Fibroblast of skin of scalp (primary cell): ENCODE results near the gene CCDC150.
"Not testable (repeated sequence)": the region's sequence is repeated elsewhere in the genome, so short reads cannot be mapped to it uniquely, and the experiment has no call there.

ENCODE experiments used
- DNase-seq: peaks from one replicate; pipeline ENCODE4 v3.0.0-alpha.2; 2013

The CCDC150 gene

DNA sequence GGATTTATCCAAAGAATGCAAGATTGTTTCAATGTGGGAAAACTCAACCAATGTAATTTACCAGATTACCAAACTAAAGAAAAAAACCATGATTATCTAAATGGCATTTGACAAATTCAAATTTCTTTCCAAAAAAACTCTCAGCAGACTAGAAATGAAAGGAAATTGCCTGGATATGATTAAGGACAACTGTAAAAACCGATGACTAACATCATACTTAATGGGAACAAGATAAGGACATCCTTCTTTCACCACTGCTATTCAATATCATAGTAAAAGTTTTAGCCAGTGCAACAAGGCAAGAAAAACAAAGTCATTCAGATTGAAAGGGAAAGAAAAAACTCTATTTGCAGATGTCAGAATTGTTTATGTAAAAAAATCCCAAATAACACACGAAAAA, 4.4 kb upstream of the CCDC150 start:
- DNase-seq = peak; percentile 21

DNA sequence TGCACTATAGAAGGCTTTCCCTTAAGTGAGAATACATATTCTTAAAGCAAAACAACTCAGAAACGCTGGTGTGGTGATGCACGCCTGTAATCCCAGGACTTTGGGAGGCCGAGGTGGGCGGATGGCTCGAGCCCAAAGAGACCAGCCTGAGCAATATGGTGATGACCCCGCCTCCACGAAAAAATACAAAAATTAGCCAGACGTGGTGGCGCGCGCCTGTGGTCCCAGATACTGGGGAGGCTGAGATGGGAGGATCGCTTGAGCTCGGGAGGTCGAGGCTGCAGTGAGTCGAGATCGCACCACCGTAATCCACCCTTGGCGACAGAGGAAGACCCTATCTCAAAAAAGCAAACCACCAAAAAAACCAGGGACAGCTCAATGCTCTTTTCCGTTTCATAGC, 750 bp upstream of the CCDC150 start:
- DNase-seq = no peak

DNA sequence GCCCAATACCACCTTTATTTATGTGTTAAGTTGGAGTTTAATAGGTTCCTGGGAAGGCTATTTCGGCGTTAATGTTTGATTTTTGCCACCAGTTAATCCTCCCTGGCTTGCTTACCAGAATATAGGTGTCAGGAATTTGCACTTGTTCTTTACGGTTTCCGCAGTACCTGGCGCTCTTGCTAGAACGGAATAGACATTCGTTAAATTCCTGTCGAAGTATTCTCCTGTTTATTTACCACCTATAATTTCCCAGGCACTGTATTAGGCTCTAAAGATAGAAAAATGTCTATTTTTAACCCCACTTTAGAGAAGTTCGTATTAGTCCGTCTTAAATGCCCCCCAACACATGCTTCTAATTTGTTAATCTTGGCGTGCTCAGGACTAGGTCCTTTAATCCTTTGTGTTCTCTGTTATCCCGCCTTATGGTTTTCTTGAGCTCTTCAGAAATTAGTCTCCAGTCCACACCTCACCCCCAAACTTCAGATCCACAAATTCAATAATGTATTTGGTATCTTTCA, 575 bp downstream of the CCDC150 start:
- DNase-seq = no peak

GRCh38 chr2:196649202-196649601, 9.7 kb downstream of the CCDC150 start:
- DNase-seq = no peak

- DNase-seq = no peak
Observed at GRCh38 chr2:196651387-196652094, 12.0 kb downstream of the CCDC150 start.

DNA sequence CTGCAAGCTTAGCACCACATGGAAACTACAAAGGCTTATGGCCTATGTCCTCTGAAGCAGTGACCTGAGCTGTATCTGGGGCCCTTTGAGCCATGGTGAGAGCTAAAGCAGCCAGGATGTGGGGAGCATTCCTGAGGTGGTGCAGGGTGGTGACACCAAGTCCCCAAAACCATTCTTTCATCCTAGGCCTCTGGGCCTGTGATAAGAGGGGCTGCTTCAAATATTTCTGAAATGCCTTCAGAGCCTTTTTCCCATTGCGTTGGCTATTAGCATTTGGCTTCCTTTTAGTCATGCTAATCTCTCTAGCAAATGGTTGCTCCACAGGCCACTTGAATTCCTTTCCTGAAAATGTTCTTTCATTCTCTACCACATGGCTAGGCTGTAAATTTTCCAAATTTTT, 13.4 kb downstream of the CCDC150 start:
- DNase-seq = no peak

GRCh38 chr2:196653843-196654242, 14.3 kb downstream of the CCDC150 start:
- no peak for DNase-seq

DNA sequence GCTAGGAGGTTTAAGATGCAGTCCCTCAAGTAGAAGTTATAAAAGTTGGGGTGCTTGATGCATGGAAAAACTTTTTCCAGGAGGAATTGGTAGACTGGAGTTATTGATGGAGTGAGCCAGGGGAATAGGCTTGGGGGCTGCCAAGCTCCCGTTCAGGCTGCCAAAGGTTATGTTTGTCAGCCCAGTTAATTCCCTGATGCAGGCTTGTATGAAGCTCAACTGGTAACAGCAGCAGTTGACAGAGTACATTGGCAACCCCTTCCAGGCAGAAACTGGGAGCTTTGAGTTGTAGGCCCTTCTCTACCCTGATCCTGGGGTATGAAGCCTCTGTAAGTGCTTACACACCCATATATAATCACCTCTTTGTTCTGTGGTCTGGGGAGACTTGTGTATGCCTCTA, 16.2 kb downstream of the CCDC150 start:
- no peak for DNase-seq

DNA sequence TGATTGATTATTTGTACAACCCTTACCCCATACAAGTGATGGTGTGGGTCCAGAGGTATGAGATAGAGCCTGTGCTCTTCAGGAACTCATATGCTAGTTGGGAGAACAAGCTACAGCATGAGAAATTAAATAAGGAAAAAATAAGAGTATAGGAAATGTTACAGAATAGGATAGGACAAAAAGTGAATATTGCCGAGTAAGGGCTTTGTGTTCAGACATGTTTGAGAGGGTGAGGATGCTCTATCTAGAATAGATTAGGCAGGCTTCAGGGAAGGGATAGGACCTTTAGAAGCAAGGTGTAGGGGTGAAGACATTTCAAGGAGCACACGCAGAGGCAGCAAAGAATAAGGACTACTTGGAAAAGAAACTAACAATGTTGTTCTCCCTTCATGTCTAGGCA, 17.8 kb downstream of the CCDC150 start:
- DNase-seq = no peak

DNA sequence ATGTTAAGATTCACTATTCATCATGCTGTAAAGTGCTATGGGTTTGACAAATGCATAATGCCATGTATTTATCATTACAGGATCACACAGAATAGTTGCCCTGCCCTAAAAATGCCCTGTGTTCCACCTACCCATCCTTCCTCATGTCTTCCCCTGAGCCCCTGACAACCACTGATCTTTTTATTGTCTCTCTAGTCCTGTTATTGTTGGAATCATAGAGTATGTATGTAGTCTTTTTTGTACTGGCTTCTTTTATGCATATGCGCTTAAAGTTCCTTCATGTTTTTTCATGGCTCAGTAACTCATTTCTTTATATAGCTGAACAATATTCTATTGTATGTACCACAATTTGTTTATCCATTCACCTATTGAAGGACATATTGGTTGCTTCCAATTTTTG, 20.3 kb downstream of the CCDC150 start:
- no peak for DNase-seq

GRCh38 chr2:196660244-196660643, 20.7 kb downstream of the CCDC150 start:
- DNase-seq = peak; percentile 75

DNA sequence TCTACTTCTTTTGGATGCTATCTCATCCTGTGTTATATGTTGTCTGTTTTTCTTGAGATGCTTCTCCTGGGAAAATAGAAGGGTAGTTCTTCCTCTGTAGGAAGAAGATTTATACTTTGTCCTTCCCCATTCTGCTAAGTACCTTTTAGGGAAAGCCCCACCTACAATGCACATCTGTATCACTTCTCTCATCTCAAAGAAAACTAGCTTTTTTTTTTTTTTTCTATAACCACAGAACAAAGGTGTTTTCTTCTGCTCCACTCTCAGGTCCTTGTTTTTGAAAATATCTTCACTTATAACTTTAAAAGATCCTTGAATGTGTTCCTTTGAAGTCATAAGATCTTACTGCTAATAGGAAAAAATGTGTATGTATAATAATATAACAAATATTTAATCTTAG, 30.8 kb downstream of the CCDC150 start:
- no peak for DNase-seq

GRCh38 chr2:196675963-196676362, 36.4 kb downstream of the CCDC150 start:
- DNase-seq = no peak

- DNase-seq = no peak
Observed at GRCh38 chr2:196677404-196677803, 37.9 kb downstream of the CCDC150 start.

DNA sequence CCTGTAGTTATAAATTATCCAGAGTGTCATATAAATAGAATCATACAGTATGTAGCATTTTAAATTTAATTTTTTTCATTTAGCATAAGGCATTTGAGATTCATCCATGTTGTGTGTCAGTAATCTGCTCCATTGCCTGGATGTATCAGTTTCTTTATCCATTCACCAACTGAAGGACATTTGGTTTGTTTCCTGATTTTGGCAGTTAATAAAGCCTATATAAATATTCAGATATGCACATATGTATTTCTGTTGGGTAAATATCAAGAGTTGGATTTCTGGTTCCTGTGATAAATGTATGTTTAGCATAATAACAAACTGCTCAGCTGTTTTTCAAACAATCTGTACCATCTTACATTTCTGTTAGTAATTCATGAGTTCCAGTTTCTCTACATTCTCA, 39.9 kb downstream of the CCDC150 start:
- no peak for DNase-seq

- no peak for DNase-seq
Observed at GRCh38 chr2:196681510-196681909, 42.0 kb downstream of the CCDC150 start.

- DNase-seq = no peak
Observed at GRCh38 chr2:196685792-196686191, 46.3 kb downstream of the CCDC150 start.

- not testable (repeated sequence) for DNase-seq
Observed at GRCh38 chr2:196686737-196687136, 47.2 kb downstream of the CCDC150 start.

DNA sequence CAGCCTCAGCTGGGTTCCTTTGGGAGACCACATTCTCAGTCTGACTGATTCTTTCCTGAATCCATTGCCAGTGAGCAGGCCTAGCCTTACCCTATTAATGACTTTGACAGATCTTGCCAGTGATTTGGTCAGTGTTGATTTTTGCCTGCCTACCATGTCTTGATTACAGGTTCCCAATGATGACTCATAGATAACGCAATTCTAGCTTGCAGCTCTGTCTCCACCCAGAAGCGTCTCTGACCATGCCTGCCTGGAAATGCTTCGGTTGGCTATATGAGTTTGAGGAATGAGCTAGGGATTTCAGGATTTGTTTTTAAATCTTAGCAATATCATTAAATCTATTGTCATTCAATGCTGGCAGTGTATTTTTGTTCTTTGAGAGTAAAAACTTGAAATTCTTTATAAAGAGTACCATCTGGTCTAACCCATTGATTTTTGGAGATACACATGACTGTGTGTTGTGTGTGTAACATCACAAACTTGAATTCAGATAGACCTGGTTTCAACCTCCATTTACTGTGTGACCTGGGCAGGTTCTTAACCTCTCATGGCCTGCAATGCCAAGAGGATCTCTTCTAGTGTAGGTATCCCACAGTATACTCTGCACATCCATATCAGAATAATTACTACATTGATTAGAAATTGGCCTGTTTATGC, 57.0 kb downstream of the CCDC150 start:
- DNase-seq = peak; percentile 36

DNA sequence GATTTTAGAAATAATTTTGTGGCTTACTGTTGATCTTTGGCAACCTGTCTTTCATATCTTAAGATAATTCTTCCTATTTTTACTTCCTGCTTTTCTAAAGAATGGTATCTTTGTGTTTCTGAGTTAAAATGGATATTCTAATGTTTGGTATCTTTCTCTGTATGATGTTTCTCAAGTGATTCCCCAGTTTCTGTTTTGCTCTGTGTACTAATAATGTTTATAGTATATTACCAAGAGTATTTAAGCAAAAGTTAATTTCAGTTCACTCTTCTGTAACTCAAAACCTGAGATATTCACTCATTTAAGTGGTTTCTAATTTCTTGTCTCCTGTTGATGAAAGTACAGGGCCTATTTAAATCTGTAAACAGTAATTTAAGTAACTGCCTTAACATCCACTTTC, 58.3 kb downstream of the CCDC150 start:
- DNase-seq = no peak

GRCh38 chr2:196702641-196703040, 63.1 kb downstream of the CCDC150 start:
- DNase-seq = no peak

- DNase-seq = peak; percentile 36
Observed at GRCh38 chr2:196703695-196704094, 64.2 kb downstream of the CCDC150 start.

- not testable (repeated sequence) for DNase-seq
Observed at GRCh38 chr2:196710056-196710455, 70.5 kb downstream of the CCDC150 start.

- DNase-seq = no peak
Observed at GRCh38 chr2:196711625-196712024, 72.1 kb downstream of the CCDC150 start.
